ENCODE data around the gene GIPC2.

Gene GIPC2

DNA sequence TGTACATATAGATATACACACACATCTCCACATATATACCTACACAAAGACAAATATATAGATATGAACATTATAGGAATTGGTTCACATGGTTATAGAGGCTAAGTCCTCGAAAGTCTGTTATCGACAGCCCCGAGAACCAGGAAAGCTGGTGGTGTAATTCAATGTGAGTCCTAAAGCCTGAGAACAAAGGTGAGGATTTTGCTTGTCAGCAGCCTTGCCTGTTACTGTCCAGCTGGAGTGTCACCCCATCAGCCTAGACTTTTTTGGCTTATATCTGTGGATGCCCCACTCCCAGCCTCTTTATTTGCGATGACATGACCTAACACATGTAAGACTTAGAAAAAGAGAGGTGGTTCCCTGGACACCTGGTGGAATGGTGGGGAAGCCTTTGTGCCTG, 97.0 kb downstream of the GIPC2 start:
- no peak for DNase-seq (ENCODE audit: low read depth in 1 of 2, low spot score in 1 of 2)

DNA sequence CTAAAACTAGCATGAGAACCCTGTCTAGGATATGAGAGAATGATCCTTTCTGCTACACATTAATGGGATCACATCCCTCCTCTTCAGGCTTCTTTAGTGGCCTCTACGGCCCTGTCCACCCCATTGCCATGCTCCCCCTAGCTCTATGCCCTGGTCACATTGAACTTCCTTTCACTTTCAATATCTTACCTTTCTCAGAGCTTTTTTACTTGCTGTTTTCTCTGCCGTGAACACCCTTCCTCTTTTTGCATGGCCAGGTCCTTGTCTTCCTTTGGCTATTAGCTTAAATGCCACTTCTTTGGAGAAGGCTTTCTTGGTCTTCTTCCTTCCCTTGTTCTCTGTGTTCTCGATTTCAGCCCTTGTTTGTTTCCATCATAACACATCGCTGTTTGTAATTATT, 97.4 kb downstream of the GIPC2 start:
- DNase-seq (ENCODE audit: low read depth in 1 of 2, low spot score in 1 of 2): no peak

DNA sequence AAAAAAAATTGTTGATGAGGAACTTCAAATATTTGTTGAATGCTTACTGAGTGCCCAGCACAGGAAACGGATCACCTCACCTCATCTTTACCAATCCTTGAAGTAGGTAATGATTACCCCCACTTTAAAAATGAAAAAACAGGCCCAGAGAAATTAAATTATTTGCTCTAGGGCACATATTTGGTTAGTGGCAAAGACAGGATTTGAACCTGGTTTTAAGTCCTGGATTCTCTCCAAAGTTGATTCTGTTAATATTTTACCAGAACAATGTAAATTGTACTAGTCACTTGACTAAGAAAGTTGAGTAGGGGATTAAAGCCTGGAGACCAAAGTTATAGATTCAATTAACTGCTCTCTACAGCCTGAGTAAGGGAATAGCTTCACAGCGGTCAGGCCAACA, 97.9 kb downstream of the GIPC2 start:
- no peak for DNase-seq (ENCODE audit: low read depth in 1 of 2, low spot score in 1 of 2)

GRCh38 chr1:78145105-78145580, 99.4 kb downstream of the GIPC2 start:
- DNase-seq (ENCODE audit: low read depth in 1 of 2, low spot score in 1 of 2): no peak

DNA sequence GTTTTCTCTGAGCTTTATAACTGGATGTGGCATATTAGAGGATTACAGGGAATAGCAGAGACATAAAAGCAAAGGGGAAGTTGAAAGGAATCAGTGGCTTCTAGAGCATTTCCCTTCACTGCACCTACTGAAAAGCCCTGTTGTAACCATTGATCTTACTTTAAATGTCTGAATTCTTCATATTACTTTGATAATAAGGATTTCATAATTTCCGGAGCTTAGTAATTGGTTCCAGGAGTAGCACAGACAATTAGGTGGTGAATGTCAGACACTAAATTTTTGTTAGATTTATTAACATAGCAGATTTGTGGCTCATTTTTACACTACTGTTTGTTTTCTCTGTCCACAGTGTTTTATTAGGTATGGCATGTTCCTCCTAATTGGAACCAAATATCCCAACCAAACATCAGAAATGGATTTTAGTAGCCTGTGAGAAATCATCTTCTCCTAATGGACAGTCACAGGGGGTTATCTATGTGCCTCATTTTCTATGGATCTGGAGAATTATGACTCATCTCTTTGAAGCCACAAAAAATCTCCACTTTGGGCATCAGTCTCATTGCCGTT, 100.5 kb downstream of the GIPC2 start:
- no peak for DNase-seq (ENCODE audit: low read depth in 1 of 2, low spot score in 1 of 2)

GRCh38 chr1:78147031-78147430, 101.3 kb downstream of the GIPC2 start:
- DNase-seq (ENCODE audit: low read depth in 1 of 2, low spot score in 1 of 2): no peak

- no peak for DNase-seq (ENCODE audit: low read depth in 1 of 2, low spot score in 1 of 2)
Measured at GRCh38 chr1:78153092-78153736, 107.4 kb downstream of the GIPC2 start.

- no peak for DNase-seq (ENCODE audit: low read depth in 1 of 2, low spot score in 1 of 2)
Measured at GRCh38 chr1:78155121-78155520, 109.4 kb downstream of the GIPC2 start.

- DNase-seq (ENCODE audit: low read depth in 1 of 2, low spot score in 1 of 2): no peak
Measured at GRCh38 chr1:78156805-78157521, 111.2 kb downstream of the GIPC2 start.

DNA sequence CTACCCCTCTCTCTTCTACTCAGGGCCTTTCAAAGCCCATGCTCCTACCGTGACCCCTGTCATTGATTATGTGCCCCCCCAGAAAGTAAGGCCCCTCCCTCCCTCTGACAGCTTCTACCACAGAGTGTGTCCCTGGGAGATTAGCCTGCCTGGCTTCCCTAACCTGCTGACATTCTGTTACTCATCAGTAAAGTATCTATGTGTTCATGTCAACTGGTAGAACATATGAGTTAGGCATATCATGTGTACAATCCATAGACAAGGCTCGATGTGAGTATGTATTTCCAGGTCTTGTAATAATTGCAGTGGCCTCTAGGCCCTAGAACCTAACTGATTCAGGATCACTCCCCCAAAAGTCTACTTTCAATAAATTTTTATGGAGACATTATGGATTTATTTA, 120.0 kb downstream of the GIPC2 start:
- no peak for DNase-seq (ENCODE audit: low read depth in 1 of 2, low spot score in 1 of 2)

DNA sequence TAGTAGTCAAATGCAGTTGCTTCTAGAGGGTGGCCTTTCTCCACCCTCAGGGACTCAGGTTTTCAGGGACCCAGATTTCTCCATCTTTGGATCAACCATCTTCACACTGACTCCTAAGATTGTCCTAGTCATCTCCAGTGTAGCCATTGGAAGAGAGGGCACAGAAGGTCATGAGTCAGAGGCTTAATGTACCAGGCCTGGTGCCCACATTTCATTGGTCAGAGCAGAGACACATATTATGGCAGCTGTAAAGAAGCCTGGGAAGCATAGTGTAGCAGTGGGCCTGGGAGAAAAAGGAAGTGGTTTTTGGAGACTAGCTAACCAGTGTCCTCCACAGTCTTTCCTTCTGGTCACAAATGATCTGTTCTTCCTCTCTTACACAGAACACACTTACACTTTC, 122.5 kb downstream of the GIPC2 start:
- DNase-seq (ENCODE audit: low read depth in 1 of 2, low spot score in 1 of 2): no peak

GRCh38 chr1:78170859-78171258, 125.1 kb downstream of the GIPC2 start:
- no peak for DNase-seq (ENCODE audit: low read depth in 1 of 2, low spot score in 1 of 2)

DNA sequence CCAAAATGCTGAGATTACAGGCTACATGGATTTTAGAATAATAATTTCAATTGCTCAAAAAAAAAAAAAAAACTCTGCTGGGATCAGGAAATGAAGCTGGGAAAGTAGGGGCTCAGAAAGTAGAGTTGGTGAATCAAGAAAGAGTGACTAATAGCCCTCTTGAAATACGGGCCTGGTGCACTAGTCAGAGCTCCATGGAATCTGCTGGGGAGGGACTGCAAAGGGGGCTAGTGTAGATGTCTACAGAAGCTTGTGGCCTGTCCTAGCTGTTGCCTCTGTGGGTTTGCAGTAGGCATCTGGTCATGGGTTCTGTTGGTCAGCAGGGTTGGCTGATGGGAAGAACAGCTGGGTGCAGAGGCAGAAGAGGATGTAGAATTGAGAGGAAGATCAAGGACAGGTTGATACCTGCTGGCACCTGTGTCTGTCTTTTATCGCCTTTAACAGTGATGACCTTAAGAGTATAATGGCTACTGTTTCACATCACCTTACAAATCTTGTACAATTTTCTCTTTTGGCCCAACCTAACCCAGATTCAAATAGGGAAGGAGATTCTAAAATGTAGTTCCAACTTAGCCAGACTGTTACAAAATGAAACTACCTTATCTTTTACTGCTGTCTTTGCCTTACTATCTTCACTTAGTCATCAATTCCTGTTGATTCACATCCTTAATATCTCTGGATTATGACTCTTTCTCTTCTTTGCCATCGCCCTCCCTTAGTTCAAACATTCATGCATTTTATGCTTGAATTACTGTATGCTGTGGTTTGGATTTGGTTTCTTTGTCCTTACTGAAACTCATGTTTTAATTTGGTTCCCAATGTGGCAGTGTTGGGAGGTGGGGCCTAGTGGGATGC, 126.2 kb downstream of the GIPC2 start:
- DNase-seq (ENCODE audit: low read depth in 1 of 2, low spot score in 1 of 2): no peak

- no peak for DNase-seq (ENCODE audit: low read depth in 1 of 2, low spot score in 1 of 2)
Measured at GRCh38 chr1:78176448-78176847, 130.7 kb downstream of the GIPC2 start.

DNA sequence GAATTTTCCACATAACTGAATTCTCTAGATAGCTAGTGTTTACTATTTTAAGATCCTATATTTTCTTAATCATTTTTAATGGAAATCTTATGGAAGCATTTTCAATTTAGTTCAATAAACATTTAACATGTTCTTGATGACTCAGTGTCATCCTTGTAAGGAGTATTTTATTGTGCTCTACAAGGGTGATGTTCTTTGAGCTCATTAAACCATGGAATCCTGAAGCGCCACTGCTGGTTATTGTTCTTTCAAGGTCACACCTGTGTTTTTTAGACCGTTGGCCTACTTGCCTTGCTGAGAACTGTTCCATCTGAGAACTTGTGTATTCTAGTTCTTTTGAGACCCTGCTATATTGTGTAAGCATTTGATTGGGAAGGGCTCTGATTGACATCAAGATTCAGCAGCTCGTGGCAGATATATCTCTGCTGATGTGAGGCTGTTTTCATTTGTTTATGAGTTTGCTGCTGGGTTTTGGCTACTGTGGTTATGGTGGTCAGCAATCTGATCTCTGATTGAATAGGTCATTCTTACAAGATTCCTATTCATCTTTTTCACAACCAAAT, 132.0 kb downstream of the GIPC2 start:
- no peak for DNase-seq (ENCODE audit: low read depth in 1 of 2, low spot score in 1 of 2)

DNA sequence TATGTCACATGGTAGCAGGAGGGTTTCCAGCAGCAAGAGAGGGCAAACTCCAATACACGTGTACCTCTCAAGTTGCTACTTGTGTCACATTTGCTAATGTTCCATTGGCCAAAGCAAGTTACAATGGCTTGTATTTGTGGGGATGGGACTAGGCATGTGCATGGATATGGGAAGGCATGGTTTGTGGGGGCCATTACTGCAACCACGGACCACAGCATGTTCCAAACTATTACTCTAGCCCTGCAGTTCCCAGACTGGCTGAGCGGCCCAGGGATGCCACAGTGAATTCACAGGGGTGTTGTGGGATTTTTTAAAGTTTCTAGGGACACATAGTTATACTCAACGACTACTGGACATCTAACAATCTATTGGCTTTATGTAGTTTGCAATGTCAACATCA, 133.1 kb downstream of the GIPC2 start:
- DNase-seq (ENCODE audit: low read depth in 1 of 2, low spot score in 1 of 2): no peak

- DNase-seq (ENCODE audit: low read depth in 1 of 2, low spot score in 1 of 2): no peak
Measured at GRCh38 chr1:78184460-78185072, 138.8 kb downstream of the GIPC2 start.
